NOMO-1 treated with DMSO at 0.1 percent for 48 hours (cell line): ENCODE data around the gene ASAP3.
"Not testable (repeated sequence)": the region's sequence is repeated elsewhere in the genome, so short reads cannot be mapped to it uniquely, and the experiment has no call there.

Source experiments
- DNase-seq: peaks from one replicate; lab custom pipeline; 2025; ENCODE audit not compliant: unreplicated experiment; lab: John Stamatoyannopoulos, UW

ASAP3 gene

GRCh38 chr1:23399229-23399628 is 84.8 kb downstream of the ASAP3 start:
- DNase-seq: no peak

- DNase-seq: no peak
Observed at GRCh38 chr1:23397908-23398307, 86.1 kb downstream of the ASAP3 start.

- DNase-seq: no peak
Observed at GRCh38 chr1:23396380-23396779, 87.6 kb downstream of the ASAP3 start.

GRCh38 chr1:23395849-23396248 is 88.1 kb downstream of the ASAP3 start:
- no peak for DNase-seq

- no peak for DNase-seq
Observed at GRCh38 chr1:23395154-23395724, 88.7 kb downstream of the ASAP3 start.

GRCh38 chr1:23394684-23395083 is 89.3 kb downstream of the ASAP3 start:
- DNase-seq: no peak

- DNase-seq: no peak
Observed at GRCh38 chr1:23394181-23394580, 89.8 kb downstream of the ASAP3 start.

- no peak for DNase-seq
Observed at GRCh38 chr1:23393706-23394105, 90.3 kb downstream of the ASAP3 start.

GRCh38 chr1:23392125-23392855 is 91.7 kb downstream of the ASAP3 start:
- no peak for DNase-seq

- peak; percentile 30 for DNase-seq
Observed at GRCh38 chr1:23389837-23390321, 94.1 kb downstream of the ASAP3 start.

GRCh38 chr1:23387494-23387893 is 96.5 kb downstream of the ASAP3 start:
- DNase-seq: no peak

GRCh38 chr1:23385119-23385621 is 98.8 kb downstream of the ASAP3 start:
- no peak for DNase-seq

- no peak for DNase-seq
Observed at GRCh38 chr1:23384312-23385058, 99.5 kb downstream of the ASAP3 start.

- no peak for DNase-seq
Observed at GRCh38 chr1:23383577-23384311, 100.2 kb downstream of the ASAP3 start.

- DNase-seq: peak; percentile 70
Observed at GRCh38 chr1:23381233-23381885, 102.6 kb downstream of the ASAP3 start.

- no peak for DNase-seq
Observed at GRCh38 chr1:23380719-23381118, 103.3 kb downstream of the ASAP3 start.

- DNase-seq: not testable (repeated sequence)
Observed at GRCh38 chr1:23380236-23380635, 103.7 kb downstream of the ASAP3 start.
